Neuron (in vitro differentiated cells): ENCODE measurements around the gene BTG4.

Experiments used
- H2AFZ ChIP-seq: one replicate; pipeline ENCODE4 v1.6.1; 2013; ENCODE audit warnings: low read depth, mild to moderate bottlenecking, inconsistent platforms, low read length, moderate library complexity
- H3K27me3 ChIP-seq: one replicate; pipeline ENCODE4 v1.6.1; 2013; ENCODE audit warnings: low read length; ENCODE audit not compliant: insufficient read depth
- H3K36me3 ChIP-seq: one replicate; pipeline ENCODE4 v1.6.1; 2013; ENCODE audit warnings: low read length; ENCODE audit not compliant: insufficient read depth
- H3K4me1 ChIP-seq: one replicate; pipeline ENCODE4 v1.6.1; 2013; ENCODE audit warnings: low read length; ENCODE audit not compliant: insufficient read depth
- H3K4me3 ChIP-seq: 2 replicates; pipeline ENCODE4 v1.5.1; 2013; ENCODE audit warnings: mild to moderate bottlenecking, low read length, moderate library complexity
- H3K9me3 ChIP-seq: one replicate; pipeline ENCODE4 v1.6.1; 2013; ENCODE audit warnings: low read length

BTG4 gene

GRCh38 chr11:111502611-111503010, 9.6 kb downstream of the BTG4 start:
- H3K36me3 ChIP-seq, result no peaks in the 10 kb centered on the region
- H2AFZ ChIP-seq, result no peak overlapping the region
- no peak overlapping the region for H3K4me3 ChIP-seq
- peaks cover 14% of the 10 kb centered on the region for H3K27me3 ChIP-seq
- no peaks in the 10 kb centered on the region for H3K4me1 ChIP-seq
- no peaks in the 10 kb centered on the region for H3K9me3 ChIP-seq

GRCh38 chr11:111500481-111500880, 11.7 kb downstream of the BTG4 start:
- Histone ChIP-seq H3K36me3 (no peaks in the 10 kb centered on the region), H2AFZ (no peak overlapping the region), H3K9me3 (no peaks in the 10 kb centered on the region), H3K27me3 (peaks cover 14% of the 10 kb centered on the region), H3K4me3 (no peak overlapping the region), H3K4me1 (no peaks in the 10 kb centered on the region)

GRCh38 chr11:111499483-111499882, 12.7 kb downstream of the BTG4 start:
- Histone ChIP-seq H3K36me3 (no peaks in the 10 kb centered on the region), H3K9me3 (no peaks in the 10 kb centered on the region), H2AFZ (no peak overlapping the region), H3K27me3 (peaks cover 14% of the 10 kb centered on the region), H3K4me1 (no peaks in the 10 kb centered on the region), H3K4me3 (no peak overlapping the region)

GRCh38 chr11:111494040-111494439, 18.1 kb downstream of the BTG4 start:
- Histone ChIP-seq H2AFZ (no peak overlapping the region), H3K36me3 (no peaks in the 10 kb centered on the region), H3K9me3 (no peaks in the 10 kb centered on the region), H3K4me3 (no peak overlapping the region), H3K27me3 (peaks cover 9% of the 10 kb centered on the region), H3K4me1 (no peaks in the 10 kb centered on the region)

- Histone ChIP-seq H3K4me1 (no peaks in the 10 kb centered on the region), H3K27me3 (peaks cover 4% of the 10 kb centered on the region), H3K9me3 (no peaks in the 10 kb centered on the region), H3K4me3 (no peak overlapping the region), H3K36me3 (no peaks in the 10 kb centered on the region), H2AFZ (no peak overlapping the region)
Observed at GRCh38 chr11:111490496-111490895, 21.7 kb downstream of the BTG4 start.

- Histone ChIP-seq H3K9me3 (no peaks in the 10 kb centered on the region), H2AFZ (no peak overlapping the region), H3K27me3 (no peaks in the 10 kb centered on the region), H3K4me1 (no peaks in the 10 kb centered on the region), H3K4me3 (no peak overlapping the region), H3K36me3 (no peaks in the 10 kb centered on the region)
Observed at GRCh38 chr11:111483431-111483830, 28.8 kb downstream of the BTG4 start.

- Histone ChIP-seq H3K4me1 (no peaks in the 10 kb centered on the region), H3K9me3 (no peaks in the 10 kb centered on the region), H3K4me3 (no peak overlapping the region), H2AFZ (no peak overlapping the region), H3K27me3 (no peaks in the 10 kb centered on the region), H3K36me3 (no peaks in the 10 kb centered on the region)
Observed at GRCh38 chr11:111479666-111480065, 32.5 kb downstream of the BTG4 start.

- Histone ChIP-seq H2AFZ (no peak overlapping the region), H3K4me1 (no peaks in the 10 kb centered on the region), H3K9me3 (no peaks in the 10 kb centered on the region), H3K36me3 (no peaks in the 10 kb centered on the region), H3K4me3 (no peak overlapping the region), H3K27me3 (no peaks in the 10 kb centered on the region)
Observed at GRCh38 chr11:111477898-111478297, 34.3 kb downstream of the BTG4 start.

- Histone ChIP-seq H3K4me1 (no peaks in the 10 kb centered on the region), H3K27me3 (no peaks in the 10 kb centered on the region), H2AFZ (no peak overlapping the region)
Observed at GRCh38 chr11:111476956-111477355, 35.2 kb downstream of the BTG4 start.

GRCh38 chr11:111476366-111476765, 35.8 kb downstream of the BTG4 start:
- no peaks in the 10 kb centered on the region for H3K4me1 ChIP-seq
- no peaks in the 10 kb centered on the region for H3K27me3 ChIP-seq
- H3K36me3 ChIP-seq, result no peaks in the 10 kb centered on the region
- no peak overlapping the region for H3K4me3 ChIP-seq
- H3K9me3 ChIP-seq, result no peaks in the 10 kb centered on the region
- H2AFZ ChIP-seq, result no peak overlapping the region

More at GRCh38 chr11:111476956-111477355, 35.2 kb downstream of the BTG4 start:
- no peaks in the 10 kb centered on the region for H3K36me3 ChIP-seq
- H3K9me3 ChIP-seq, result no peaks in the 10 kb centered on the region
- H3K4me3 ChIP-seq, result no peak overlapping the region

- no peaks in the 10 kb centered on the region for H3K4me1 ChIP-seq
- no peaks in the 10 kb centered on the region for H3K9me3 ChIP-seq
- no peak overlapping the region for H3K4me3 ChIP-seq
- H2AFZ ChIP-seq, result no peak overlapping the region
- no peaks in the 10 kb centered on the region for H3K36me3 ChIP-seq
- no peaks in the 10 kb centered on the region for H3K27me3 ChIP-seq
Observed at GRCh38 chr11:111474432-111474831, 37.8 kb downstream of the BTG4 start.

GRCh38 chr11:111472228-111472627, 40.0 kb downstream of the BTG4 start:
- Histone ChIP-seq H3K4me3 (no peak overlapping the region), H3K36me3 (no peaks in the 10 kb centered on the region), H3K27me3 (no peaks in the 10 kb centered on the region), H3K4me1 (no peaks in the 10 kb centered on the region), H2AFZ (no peak overlapping the region), H3K9me3 (no peaks in the 10 kb centered on the region)

- H2AFZ ChIP-seq, result no peak overlapping the region
- H3K9me3 ChIP-seq, result no peaks in the 10 kb centered on the region
- no peaks in the 10 kb centered on the region for H3K4me1 ChIP-seq
- H3K27me3 ChIP-seq, result no peaks in the 10 kb centered on the region
- no peaks in the 10 kb centered on the region for H3K36me3 ChIP-seq
- H3K4me3 ChIP-seq, result no peak overlapping the region
Observed at GRCh38 chr11:111469200-111469599, 43.0 kb downstream of the BTG4 start.

GRCh38 chr11:111466615-111467014, 45.6 kb downstream of the BTG4 start:
- Histone ChIP-seq H3K36me3 (no peaks in the 10 kb centered on the region), H2AFZ (no peak overlapping the region), H3K9me3 (no peaks in the 10 kb centered on the region), H3K4me3 (no peak overlapping the region), H3K4me1 (no peaks in the 10 kb centered on the region), H3K27me3 (no peaks in the 10 kb centered on the region)
